Duodenal mucosa (tissue), 2 donors: Measurements from ENCODE around the gene ZPBP2.
A peak's percentile ranks its signal among the peaks of the same experiment; 100 is the strongest.
"Not testable (repeated sequence)": the region's sequence is repeated elsewhere in the genome, so short reads cannot be mapped to it uniquely, and the experiment has no call there.

Experiments
- H3K27ac ChIP-seq: one replicate; pipeline ENCODE4 v1.7.0; 2013; ENCODE audit warnings: low read depth, low read length
- H3K27me3 ChIP-seq, 2 donors: one replicate each; pipeline ENCODE4 v1.7.0; 2013; ENCODE audit warnings: low read length in 2 of 2, control low read depth in 1 of 2; ENCODE audit not compliant: insufficient read depth in 2 of 2, control insufficient read depth in 1 of 2
- H3K36me3 ChIP-seq, 2 donors: one replicate each; pipeline ENCODE4 v1.7.0; 2013; ENCODE audit warnings: low read length in 2 of 2, control low read depth in 1 of 2; ENCODE audit not compliant: insufficient read depth in 2 of 2, control insufficient read depth in 1 of 2
- H3K4me1 ChIP-seq, 2 donors: one replicate each; pipeline ENCODE4 v1.7.0; 2013; ENCODE audit warnings: low read length in 2 of 2, control low read depth in 1 of 2; ENCODE audit not compliant: insufficient read depth in 2 of 2, control insufficient read depth in 1 of 2
- H3K4me3 ChIP-seq, 2 donors: one replicate each; pipeline ENCODE4 v1.7.0; 2013; ENCODE audit warnings: low read length in 2 of 2, low read depth in 1 of 2
- H3K9ac ChIP-seq, 2 donors: one replicate each; pipeline ENCODE4 v1.7.0; 2013; ENCODE audit warnings: low read length in 2 of 2, low read depth in 1 of 2
- H3K9me3 ChIP-seq, 2 donors: one replicate each; pipeline ENCODE4 v1.7.0; 2013; ENCODE audit warnings: low read length in 2 of 2, control low read depth in 1 of 2; ENCODE audit not compliant: control insufficient read depth in 1 of 2

ZPBP2 gene

DNA sequence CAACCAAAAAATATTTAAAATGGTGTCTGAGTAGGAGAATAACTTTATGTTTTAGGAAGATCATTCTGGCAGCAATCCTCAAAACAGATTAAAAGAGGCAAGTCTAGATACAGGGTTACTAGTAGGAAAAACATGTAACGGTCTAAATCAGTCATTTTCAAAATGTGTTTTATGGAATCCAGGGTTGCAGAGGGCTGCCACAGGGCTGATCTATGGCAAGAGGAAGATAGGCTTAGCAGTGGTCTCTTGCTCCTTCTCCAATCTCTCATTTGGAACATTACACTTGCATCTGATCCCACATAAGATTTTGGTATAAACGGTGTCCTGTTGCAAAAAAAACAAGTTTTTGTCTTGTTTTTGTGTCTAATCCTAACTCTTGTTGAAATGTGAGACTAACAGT lies 13.1 kb upstream of the ZPBP2 start:
- no peaks in the 10 kb centered on the region for H3K4me1 ChIP-seq
- no peaks in the 10 kb centered on the region for H3K27me3 ChIP-seq
- H3K27ac ChIP-seq, result no peak overlapping the region
- H3K9me3 ChIP-seq, result no peaks in the 10 kb centered on the region
- H3K4me3 ChIP-seq, result no peak overlapping the region
- H3K36me3 ChIP-seq, result no peaks in the 10 kb centered on the region
- H3K9ac ChIP-seq, result no peak overlapping the region

GRCh38 chr17:39855911-39856649 lies 11.9 kb upstream of the ZPBP2 start:
- H3K4me1 ChIP-seq, H3K9ac ChIP-seq, H3K4me3 ChIP-seq, H3K27ac ChIP-seq, H3K36me3 ChIP-seq, H3K27me3 ChIP-seq, H3K9me3 ChIP-seq: not testable (repeated sequence)

DNA sequence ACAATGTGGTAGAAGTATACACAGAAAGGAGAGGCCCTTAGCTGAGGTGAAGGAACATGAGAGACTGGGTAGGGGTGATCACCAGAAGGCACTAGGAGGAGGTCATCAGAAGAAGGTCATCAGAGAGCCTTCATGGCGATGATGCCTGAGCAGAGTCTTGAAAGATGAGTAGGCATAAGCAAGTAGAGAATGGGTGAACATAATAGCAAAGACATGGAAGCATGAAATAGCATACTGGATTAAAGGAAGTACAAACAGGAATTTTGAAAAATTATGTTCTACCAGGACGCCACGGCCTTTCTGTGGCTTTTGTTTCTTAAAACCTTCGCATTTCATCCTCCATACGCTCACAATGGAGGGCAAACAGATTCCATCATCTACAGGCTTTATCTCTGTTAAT lies 6.8 kb upstream of the ZPBP2 start:
- H3K9ac ChIP-seq, result peak overlapping the region in 1 of 2 donors; percentile 18
- peaks cover 22 to 25% of the 10 kb centered on the region in 2 donors for H3K27me3 ChIP-seq
- no peaks in the 10 kb centered on the region for H3K9me3 ChIP-seq
- peaks cover 4 to 10% of the 10 kb centered on the region in 2 donors for H3K4me1 ChIP-seq
- no peak overlapping the region for H3K27ac ChIP-seq
- no peaks in the 10 kb centered on the region for H3K36me3 ChIP-seq
- peak overlapping the region; percentile 1 to 19 for H3K4me3 ChIP-seq

- H3K27ac ChIP-seq, result peak overlapping the region; percentile 17
- no peaks in the 10 kb centered on the region for H3K9me3 ChIP-seq
- peaks cover 29 to 35% of the 10 kb centered on the region in 2 donors for H3K27me3 ChIP-seq
- no peaks in the 10 kb centered on the region for H3K36me3 ChIP-seq
- peak overlapping the region; percentile 18 to 30 for H3K9ac ChIP-seq
- H3K4me3 ChIP-seq, result peak overlapping the region; percentile 51 to 56
- H3K4me1 ChIP-seq, result peaks cover 4 to 10% of the 10 kb centered on the region in 2 donors
Observed at GRCh38 chr17:39863244-39863917, 4.6 kb upstream of the ZPBP2 start.

GRCh38 chr17:39863918-39864746 lies 3.9 kb upstream of the ZPBP2 start, which contains the start of gene IKZF3:
IKZF3 (minus strand) TSS chr17:39864312; CDS start chr17:39864126, 186 bp downstream.
- peaks cover 29 to 35% of the 10 kb centered on the region in 2 donors for H3K27me3 ChIP-seq
- H3K27ac ChIP-seq, result peak within 1 kb of the TSS; percentile 17
- H3K4me1 ChIP-seq, result peaks cover 4 to 10% of the 10 kb centered on the region in 2 donors
- no peaks in the 10 kb centered on the region for H3K9me3 ChIP-seq
- H3K9ac ChIP-seq, result peak within 1 kb of the TSS; percentile 18 to 33
- no peaks in the 10 kb centered on the region for H3K36me3 ChIP-seq
- H3K4me3 ChIP-seq, result peak within 1 kb of the TSS; percentile 56 to 63

GRCh38 chr17:39866013-39866730 lies 1.8 kb upstream of the ZPBP2 start:
- H3K27me3 ChIP-seq, result peaks cover 25 to 34% of the 10 kb centered on the region in 2 donors
- no peaks in the 10 kb centered on the region for H3K36me3 ChIP-seq
- H3K9me3 ChIP-seq, result no peaks in the 10 kb centered on the region
- H3K4me3 ChIP-seq, result no peak overlapping the region
- no peak overlapping the region for H3K9ac ChIP-seq
- H3K4me1 ChIP-seq, result peaks cover 4 to 10% of the 10 kb centered on the region in 2 donors
- no peak overlapping the region for H3K27ac ChIP-seq

DNA sequence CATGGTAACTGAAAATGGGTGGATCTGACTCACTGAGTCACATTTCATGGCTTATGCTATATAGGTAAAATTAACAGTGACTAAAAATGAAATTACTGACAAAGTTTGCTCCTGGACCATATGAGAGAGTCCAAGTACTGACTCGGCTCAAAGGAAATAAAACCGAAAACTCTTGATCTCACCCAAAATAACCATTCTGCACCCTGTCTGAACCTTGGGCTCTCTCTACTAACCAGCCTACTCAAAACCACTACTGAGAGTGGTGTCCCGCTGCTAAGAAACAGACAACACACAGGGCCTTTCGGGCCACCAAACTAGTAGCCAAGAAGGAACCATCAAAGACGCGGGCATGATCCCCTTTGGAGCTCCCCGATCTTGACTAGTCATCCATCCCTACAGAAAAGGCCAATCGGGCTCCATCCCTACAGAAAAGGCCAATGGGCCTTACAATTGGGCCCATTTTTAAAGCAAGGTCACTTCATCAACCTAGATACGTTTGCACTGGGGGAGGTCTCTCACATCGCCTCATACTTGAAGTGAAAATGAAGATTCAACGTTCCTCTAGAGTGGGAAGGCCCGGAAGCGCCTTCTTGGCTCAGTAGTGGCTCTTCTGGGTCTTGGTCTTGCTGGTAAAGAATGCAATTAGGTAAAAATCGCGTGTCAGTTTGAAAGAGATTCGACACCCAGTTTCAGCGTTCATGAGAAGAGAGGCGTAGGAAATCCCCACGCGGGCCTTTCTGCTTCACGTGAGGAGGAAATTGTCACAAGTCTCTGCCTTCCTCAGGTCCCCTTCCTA lies 720 bp upstream of the ZPBP2 start:
- Histone ChIP-seq H3K27ac (no peak overlapping the region), H3K9me3 (no peaks in the 10 kb centered on the region), H3K9ac (no peak overlapping the region), H3K36me3 (no peaks in the 10 kb centered on the region), H3K4me3 (peak overlapping the region; percentile 38 to 54), H3K4me1 (peaks cover 4 to 10% of the 10 kb centered on the region in 2 donors), H3K27me3 (peaks cover 22 to 30% of the 10 kb centered on the region in 2 donors)

GRCh38 chr17:39868554-39868942 lies 546 bp downstream of the ZPBP2 start:
- Histone ChIP-seq H3K9me3 (no peaks in the 10 kb centered on the region), H3K4me1 (peaks cover 4 to 10% of the 10 kb centered on the region in 2 donors), H3K4me3 (no peak overlapping the region), H3K36me3 (no peaks in the 10 kb centered on the region), H3K27ac (no peak overlapping the region), H3K9ac (no peak overlapping the region), H3K27me3 (peaks cover 17 to 26% of the 10 kb centered on the region in 2 donors)

- no peaks in the 10 kb centered on the region for H3K4me1 ChIP-seq
- no peak overlapping the region for H3K4me3 ChIP-seq
- no peak overlapping the region for H3K27ac ChIP-seq
- no peaks in the 10 kb centered on the region for H3K9me3 ChIP-seq
- no peak overlapping the region for H3K9ac ChIP-seq
- peaks cover 10 to 12% of the 10 kb centered on the region in 2 donors for H3K27me3 ChIP-seq
- H3K36me3 ChIP-seq, result no peaks in the 10 kb centered on the region
Observed at GRCh38 chr17:39870776-39871175, 2.8 kb downstream of the ZPBP2 start.
